ENCODE data around the gene OR4D11. TPM values are rescaled to one million over a fixed set of nuclear protein-coding genes. Genes with fewer than 3 reads are reported as not detected.

The OR4D11 gene
- total RNA-seq, 1 donor from 2014 or later = not detected

GRCh38 chr11:59548309-59548656 is 44.9 kb downstream of the OR4D11 start:
- H3K4me3 Mint-ChIP-seq (ENCODE audit: unreplicated experiment) = no peak overlapping the region
- no peak overlapping the region for H3K27ac ChIP-seq (ENCODE audit: low read depth, low read length)
- H3K4me1 Mint-ChIP-seq (ENCODE audit: low read depth, unreplicated experiment) = no peaks in the 10 kb centered on the region
- no peaks in the 10 kb centered on the region for H4K20me1 ChIP-seq (ENCODE audit: insufficient read depth, low read length)
- H3K4me3 ChIP-seq (ENCODE audit: insufficient read depth, low read depth, low read length) = no peak overlapping the region
- no peak overlapping the region for H3K27ac Mint-ChIP-seq (ENCODE audit: unreplicated experiment)
- no peaks in the 10 kb centered on the region for H3K36me3 Mint-ChIP-seq (ENCODE audit: low read depth, unreplicated experiment)
- no peak overlapping the region for H3K4me2 ChIP-seq (ENCODE audit: low read length)
- no peaks in the 10 kb centered on the region for H3K27me3 ChIP-seq (ENCODE audit: insufficient read depth, low read length)
- FAIRE-seq = no peak
- H3K9me3 Mint-ChIP-seq (ENCODE audit: unreplicated experiment) = peaks cover 2% of the 10 kb centered on the region
- no peaks in the 10 kb centered on the region for H3K79me2 ChIP-seq (ENCODE audit: insufficient read depth, low read length)
- no peaks in the 10 kb centered on the region for H3K9me3 ChIP-seq (ENCODE audit: insufficient read depth, low read depth, low read length)
- H3K36me3 ChIP-seq (ENCODE audit: insufficient read depth, low read length) = no peaks in the 10 kb centered on the region
- H3K27me3 Mint-ChIP-seq (ENCODE audit: low read depth, unreplicated experiment) = no peaks in the 10 kb centered on the region
- no peak overlapping the region for H3K9ac ChIP-seq (ENCODE audit: low read length)
- no peak for TF ChIP-seq CTCF (IDR thresholded peaks at IDR 0.05; ENCODE audit: insufficient read depth, low read depth, low read length)
- no peak for TF ChIP-seq EZH2 (IDR thresholded peaks at IDR 0.05; ENCODE audit: insufficient read depth, low read length)
- peaks cover 19% of the 10 kb centered on the region for H3K4me1 ChIP-seq (ENCODE audit: insufficient read depth, low read length)
- H2AFZ ChIP-seq (ENCODE audit: low read depth, low read length) = no peak overlapping the region
- no peak for DNase-seq (ENCODE audit: low read depth)

DNA sequence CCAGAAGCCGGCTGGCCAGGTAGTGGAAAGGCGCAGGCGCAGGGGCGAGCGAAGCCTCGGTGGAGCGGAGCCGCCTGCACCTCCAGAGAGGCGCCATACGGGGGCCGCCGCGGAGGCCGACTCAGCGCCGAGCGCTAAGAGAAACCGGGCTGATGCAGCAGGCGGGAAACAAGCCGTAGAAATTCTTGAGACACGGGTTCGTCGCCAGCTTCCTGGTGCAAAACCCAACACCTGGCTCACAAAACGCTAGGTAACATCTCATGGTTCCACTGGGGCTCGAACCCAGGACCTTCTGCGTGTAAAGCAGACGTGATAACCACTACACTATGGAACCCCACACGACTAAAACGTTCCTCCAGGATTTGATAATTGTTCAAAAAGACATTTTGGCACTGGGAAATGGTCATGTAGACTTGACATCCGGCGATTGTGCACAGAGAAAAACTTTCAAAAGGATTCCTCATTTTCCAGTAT is 47.0 kb downstream of the OR4D11 start:
- peak overlapping the region; percentile 68 for H3K9ac ChIP-seq (ENCODE audit: low read length)
- Mint-ChIP-seq H3K27me3 (ENCODE audit: low read depth, unreplicated experiment) (no peaks in the 10 kb centered on the region), H3K4me1 (ENCODE audit: low read depth, unreplicated experiment) (no peaks in the 10 kb centered on the region), H3K4me3 (ENCODE audit: unreplicated experiment) (peak overlapping the region; percentile 82), H3K36me3 (ENCODE audit: low read depth, unreplicated experiment) (no peaks in the 10 kb centered on the region), H3K27ac (ENCODE audit: unreplicated experiment) (peak overlapping the region; percentile 92), H3K9me3 (ENCODE audit: unreplicated experiment) (peaks cover 2% of the 10 kb centered on the region)
- no peaks in the 10 kb centered on the region for H4K20me1 ChIP-seq (ENCODE audit: insufficient read depth, low read length)
- H2AFZ ChIP-seq (ENCODE audit: low read depth, low read length) = no peak overlapping the region
- H3K79me2 ChIP-seq (ENCODE audit: insufficient read depth, low read length) = no peaks in the 10 kb centered on the region
- peak overlapping the region; percentile 79 for H3K4me2 ChIP-seq (ENCODE audit: low read length)
- peaks cover 12% of the 10 kb centered on the region for H3K4me1 ChIP-seq (ENCODE audit: insufficient read depth, low read length)
- no peaks in the 10 kb centered on the region for H3K27me3 ChIP-seq (ENCODE audit: insufficient read depth, low read length)
- FAIRE-seq = no peak
- peak overlapping the region; percentile 67 for H3K4me3 ChIP-seq (ENCODE audit: insufficient read depth, low read depth, low read length)
- TF ChIP-seq CTCF (IDR thresholded peaks at IDR 0.05; ENCODE audit: insufficient read depth, low read depth, low read length) (peak; percentile 24), EZH2 (IDR thresholded peaks at IDR 0.05; ENCODE audit: insufficient read depth, low read length) (no peak)
- H3K36me3 ChIP-seq (ENCODE audit: insufficient read depth, low read length) = no peaks in the 10 kb centered on the region
- H3K9me3 ChIP-seq (ENCODE audit: insufficient read depth, low read depth, low read length) = no peaks in the 10 kb centered on the region
- DNase-seq (ENCODE audit: low read depth) = peak; percentile 94
- peak overlapping the region; percentile 64 for H3K27ac ChIP-seq (ENCODE audit: low read depth, low read length)

- Mint-ChIP-seq H3K4me1 (ENCODE audit: low read depth, unreplicated experiment) (no peaks in the 10 kb centered on the region), H3K9me3 (ENCODE audit: unreplicated experiment) (no peaks in the 10 kb centered on the region), H3K27me3 (ENCODE audit: low read depth, unreplicated experiment) (no peaks in the 10 kb centered on the region), H3K36me3 (ENCODE audit: low read depth, unreplicated experiment) (no peaks in the 10 kb centered on the region), H3K4me3 (ENCODE audit: unreplicated experiment) (peak overlapping the region; percentile 82), H3K27ac (ENCODE audit: unreplicated experiment) (peak overlapping the region; percentile 92)
- Histone ChIP-seq H3K4me1 (ENCODE audit: insufficient read depth, low read length) (peaks cover 9% of the 10 kb centered on the region), H4K20me1 (ENCODE audit: insufficient read depth, low read length) (no peaks in the 10 kb centered on the region), H3K9me3 (ENCODE audit: insufficient read depth, low read depth, low read length) (no peaks in the 10 kb centered on the region), H3K4me2 (ENCODE audit: low read length) (peak overlapping the region; percentile 79), H3K4me3 (ENCODE audit: insufficient read depth, low read depth, low read length) (peak overlapping the region; percentile 67), H3K36me3 (ENCODE audit: insufficient read depth, low read length) (no peaks in the 10 kb centered on the region), H3K27me3 (ENCODE audit: insufficient read depth, low read length) (no peaks in the 10 kb centered on the region), H3K79me2 (ENCODE audit: insufficient read depth, low read length) (no peaks in the 10 kb centered on the region), H3K27ac (ENCODE audit: low read depth, low read length) (peak overlapping the region; percentile 64), H2AFZ (ENCODE audit: low read depth, low read length) (peak overlapping the region; percentile 8), H3K9ac (ENCODE audit: low read length) (peak overlapping the region; percentile 68)
- TF ChIP-seq CTCF (IDR thresholded peaks at IDR 0.05; ENCODE audit: insufficient read depth, low read depth, low read length) = no peak
- FAIRE-seq (no peak), DNase-seq (ENCODE audit: low read depth) (peak; percentile 82)
Measured at GRCh38 chr11:59550842-59551658, 47.7 kb downstream of the OR4D11 start.
